COLO668 (cell line): Measurements from ENCODE around the gene COQ8A.
"Not testable (repeated sequence)": the region's sequence is repeated elsewhere in the genome, so short reads cannot be mapped to it uniquely, and the experiment has no call there.

Experiments
- DNase-seq: peaks from one replicate; lab custom pipeline; 2025; ENCODE audit not compliant: unreplicated experiment; lab: John Stamatoyannopoulos, UW

Gene COQ8A

DNA sequence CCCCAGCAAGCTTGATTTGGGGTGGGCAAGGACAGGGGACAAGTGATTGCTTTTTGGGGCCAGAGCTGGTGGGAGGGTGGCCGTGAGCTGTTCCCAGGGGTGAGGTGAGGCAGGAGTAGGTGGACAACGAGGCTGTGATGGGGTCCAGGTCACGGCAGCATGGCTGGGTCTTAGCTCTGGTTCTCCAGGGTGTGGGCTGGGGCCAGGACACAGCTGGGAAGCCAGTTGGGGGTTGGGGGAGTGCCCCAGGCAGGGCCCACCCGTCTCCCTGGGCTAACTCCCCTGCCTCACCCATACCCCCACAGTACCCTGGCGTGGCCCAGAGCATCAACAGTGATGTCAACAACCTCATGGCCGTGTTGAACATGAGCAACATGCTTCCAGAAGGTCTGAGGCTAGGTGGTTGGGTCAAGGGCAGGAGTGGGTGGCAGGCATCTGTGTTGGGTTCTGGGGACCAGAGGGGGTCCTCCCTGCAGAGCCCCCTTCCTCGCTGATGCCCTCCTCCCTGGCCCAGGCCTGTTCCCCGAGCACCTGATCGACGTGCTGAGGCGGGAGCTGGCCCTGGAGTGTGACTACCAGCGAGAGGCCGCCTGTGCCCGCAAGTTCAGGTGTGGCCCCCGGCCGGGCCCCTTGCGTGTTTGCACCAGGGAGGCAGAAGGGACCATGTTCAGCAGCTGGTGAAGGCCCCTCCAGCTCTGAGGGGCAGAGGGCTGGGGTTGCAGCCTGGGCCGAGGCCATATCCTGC is 43.3 kb downstream of the COQ8A start:
- no peak for DNase-seq

GRCh38 chr1:226983992-226984364 is 43.9 kb downstream of the COQ8A start:
- DNase-seq = no peak

DNA sequence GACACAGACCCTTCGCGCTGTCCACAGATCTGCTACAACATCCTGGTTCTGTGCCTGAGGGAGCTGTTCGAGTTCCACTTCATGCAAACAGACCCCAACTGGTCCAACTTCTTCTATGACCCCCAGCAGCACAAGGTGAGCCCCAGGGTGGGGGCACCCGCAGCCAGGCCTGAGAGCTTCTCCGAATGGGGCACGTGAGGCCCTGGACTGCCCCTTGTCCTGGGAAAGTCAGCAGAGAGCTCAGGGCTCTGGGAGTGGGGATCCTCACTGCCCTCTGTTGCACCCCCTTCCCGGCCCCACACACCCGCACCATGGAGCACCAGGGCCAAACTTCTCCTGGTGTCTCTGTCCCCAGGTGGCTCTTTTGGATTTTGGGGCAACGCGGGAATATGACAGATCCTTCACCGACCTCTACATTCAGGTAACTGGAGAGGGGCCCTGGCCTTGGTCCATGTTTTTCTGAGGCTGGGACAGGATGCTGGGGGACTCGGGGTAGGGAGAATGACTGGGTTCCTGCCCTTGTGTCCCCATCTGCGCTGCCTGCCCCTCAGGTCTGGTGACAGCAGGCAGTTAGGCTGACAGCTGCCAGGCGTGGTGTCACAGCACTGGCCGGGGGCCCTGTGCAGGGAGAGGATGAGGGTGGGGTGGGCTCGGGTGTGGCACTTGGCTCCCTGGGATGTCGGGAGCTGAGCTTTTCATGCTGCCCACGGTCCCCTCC is 44.6 kb downstream of the COQ8A start:
- DNase-seq = no peak

GRCh38 chr1:226985239-226985838 is 45.2 kb downstream of the COQ8A start:
- no peak for DNase-seq

GRCh38 chr1:226985839-226986463 is 45.9 kb downstream of the COQ8A start:
- no peak for DNase-seq

DNA sequence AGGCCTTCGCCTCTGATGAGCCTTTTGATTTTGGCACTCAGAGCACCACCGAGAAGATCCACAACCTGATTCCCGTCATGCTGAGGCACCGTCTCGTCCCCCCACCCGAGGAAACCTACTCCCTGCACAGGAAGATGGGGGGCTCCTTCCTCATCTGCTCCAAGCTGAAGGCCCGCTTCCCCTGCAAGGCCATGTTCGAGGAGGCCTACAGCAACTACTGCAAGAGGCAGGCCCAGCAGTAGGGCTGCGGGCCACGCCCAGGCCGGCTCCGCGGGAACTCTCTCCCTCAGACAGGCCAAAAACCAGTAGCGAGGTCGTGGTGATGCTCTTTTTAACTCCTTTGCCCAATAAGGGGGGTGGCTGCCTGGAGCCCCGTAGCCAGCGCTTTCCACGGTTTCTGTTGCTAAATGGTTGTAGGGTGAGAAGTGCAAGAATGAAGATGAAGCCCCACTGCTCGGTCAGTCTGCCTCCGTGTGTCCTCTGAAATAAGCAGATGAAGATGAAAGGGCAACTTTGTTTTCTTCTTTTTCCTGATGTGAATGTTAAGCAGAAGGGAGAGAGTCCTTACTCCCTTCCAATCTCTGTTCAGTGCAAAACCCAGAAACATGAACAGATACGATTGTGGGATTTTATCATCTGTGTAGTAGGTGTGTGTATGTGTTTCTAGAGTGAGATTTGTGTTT is 46.5 kb downstream of the COQ8A start:
- DNase-seq = no peak

DNA sequence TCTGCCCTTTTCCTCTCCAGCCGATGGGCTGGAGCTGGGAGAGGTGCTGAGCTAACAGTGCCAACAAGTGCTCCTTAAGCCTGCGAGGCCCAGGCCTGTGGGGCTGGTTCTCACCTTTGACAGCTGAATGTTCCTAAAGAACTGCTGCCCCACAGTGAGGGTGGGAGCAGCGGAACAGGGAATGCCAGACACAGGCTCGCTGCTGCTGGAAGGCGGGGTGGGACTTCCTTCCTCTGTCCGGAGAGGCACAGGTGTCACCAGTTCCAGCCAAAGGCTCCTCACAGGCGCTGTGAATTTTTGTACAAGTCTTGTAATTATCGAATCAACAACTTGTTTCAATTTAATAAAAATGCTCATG is 47.1 kb downstream of the COQ8A start:
- no peak for DNase-seq

DNA sequence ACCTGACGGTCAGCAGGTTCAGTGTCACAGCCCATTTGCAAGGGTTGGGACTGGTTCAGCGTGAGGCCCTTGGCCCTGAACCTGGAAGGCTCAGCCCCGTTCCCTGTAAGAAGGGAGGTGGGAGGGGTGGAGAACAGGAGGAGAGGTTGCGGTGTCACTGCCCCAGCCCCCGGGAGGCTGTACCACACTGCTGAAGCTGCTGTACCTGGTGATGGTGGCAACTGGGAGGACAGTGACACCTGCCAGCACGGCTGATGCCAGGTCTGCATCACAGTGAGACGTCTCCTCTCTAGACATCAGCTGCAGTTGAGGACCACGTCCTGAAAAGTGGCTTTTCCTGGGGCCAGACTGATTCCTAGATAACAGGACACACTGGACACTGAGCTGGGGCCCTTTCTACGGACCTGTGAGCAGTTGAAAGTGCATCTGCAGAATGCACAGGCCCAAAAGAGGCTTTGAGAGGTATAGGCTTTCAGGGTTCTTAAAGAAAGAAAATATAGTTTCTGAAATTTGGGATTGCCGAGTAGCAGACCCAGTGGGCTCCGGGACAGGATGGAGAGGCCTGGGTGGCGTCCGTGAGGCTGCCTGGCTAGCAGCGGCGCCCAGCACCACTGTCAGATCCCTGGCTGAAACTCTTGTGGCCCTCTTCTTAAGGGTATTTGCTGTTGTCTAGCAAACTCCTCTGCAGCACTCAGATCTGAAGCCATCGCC is 47.7 kb downstream of the COQ8A start:
- no peak for DNase-seq

- DNase-seq = no peak
Measured at GRCh38 chr1:226988334-226988666, 48.2 kb downstream of the COQ8A start.

DNA sequence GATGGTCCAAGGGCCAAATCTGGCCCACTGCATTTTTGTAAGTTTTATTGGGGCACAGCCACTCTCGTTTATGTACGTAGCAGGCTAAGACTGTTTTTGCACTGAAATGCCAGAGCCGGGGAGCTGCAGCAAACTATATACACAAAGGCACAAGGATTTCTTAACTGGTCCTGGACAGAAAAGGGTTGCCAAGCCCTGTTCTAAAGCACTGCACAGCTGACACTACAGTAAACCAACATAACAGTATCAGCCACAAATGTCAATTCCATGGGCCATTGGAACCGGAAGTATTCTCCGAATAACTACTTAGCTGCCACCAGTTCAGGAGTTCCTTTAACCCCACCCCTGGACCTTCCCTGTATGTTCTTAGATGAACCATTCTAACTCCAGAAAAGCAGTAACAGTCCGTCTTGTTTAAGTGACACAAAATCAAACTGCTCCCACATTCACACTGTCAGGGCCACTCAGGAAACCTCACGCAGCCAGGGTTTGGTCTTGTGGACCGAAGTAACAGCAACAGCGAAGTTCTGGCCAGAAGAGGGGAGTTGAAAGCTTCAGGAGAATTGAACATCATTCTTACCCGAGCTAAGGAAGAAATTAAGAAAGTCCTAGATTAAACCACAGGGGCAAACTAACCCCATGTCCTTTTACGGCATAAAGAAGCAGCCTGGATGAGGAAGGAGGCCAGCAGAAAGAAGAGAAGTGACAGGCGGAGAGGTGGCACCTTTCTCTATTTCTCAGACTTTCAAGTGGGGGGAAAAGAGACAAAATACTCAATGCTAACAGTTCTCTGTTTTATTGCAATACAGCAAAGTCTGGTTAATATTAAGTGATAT is 49.2 kb downstream of the COQ8A start:
- no peak for DNase-seq

DNA sequence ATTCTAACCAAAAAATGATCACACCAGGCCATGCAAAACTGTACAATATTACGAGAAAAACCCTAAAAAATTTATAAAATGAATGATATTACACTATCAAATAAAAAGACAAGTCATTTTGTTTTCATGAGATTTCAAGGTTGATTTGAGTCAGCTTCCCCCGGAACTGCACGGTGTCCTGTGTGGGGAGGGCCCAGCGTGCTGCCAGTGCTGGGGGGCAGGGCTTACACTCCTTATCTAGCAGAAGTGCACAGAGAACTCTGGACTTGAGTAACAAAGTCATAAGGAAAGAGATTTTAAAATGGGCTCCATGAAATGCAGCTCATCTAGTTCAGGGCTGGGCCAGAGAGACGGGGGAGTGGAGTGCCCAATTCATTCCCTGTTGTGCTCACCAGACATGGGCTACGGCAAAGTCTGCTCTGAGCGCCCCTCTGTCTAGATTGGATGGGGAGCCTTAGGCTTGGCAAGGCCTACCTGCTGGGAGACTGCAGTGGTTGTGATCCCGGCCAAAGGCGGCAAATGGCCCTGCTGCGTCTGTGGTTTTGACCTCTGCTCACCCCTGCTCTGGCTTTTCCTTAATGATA is 50.1 kb downstream of the COQ8A start:
- no peak for DNase-seq

DNA sequence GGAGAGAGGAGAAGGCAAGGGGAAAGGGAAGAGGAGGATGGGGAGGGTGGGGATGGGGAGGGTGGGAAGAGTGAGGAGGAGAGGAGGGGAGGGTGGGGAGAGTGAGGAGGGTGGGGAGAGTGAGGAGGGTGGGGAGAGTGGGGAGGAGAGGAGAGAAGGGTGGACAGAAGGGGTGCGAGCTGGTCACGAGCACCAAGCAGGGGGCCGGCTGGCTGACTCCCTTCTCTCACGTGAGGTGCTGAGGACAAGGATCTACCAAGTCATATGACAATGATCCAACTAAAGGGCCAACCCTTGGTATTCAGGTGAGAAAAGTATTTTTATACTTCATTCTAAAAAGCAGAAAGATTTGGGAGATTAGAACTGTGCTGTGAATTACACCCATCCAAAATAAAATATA is 51.8 kb downstream of the COQ8A start:
- no peak for DNase-seq

GRCh38 chr1:226993814-226994585 is 53.9 kb downstream of the COQ8A start:
- DNase-seq = no peak

- DNase-seq = no peak
Measured at GRCh38 chr1:226994586-226995364, 54.7 kb downstream of the COQ8A start.

- DNase-seq = no peak
Measured at GRCh38 chr1:226995365-226996332, 55.6 kb downstream of the COQ8A start.

DNA sequence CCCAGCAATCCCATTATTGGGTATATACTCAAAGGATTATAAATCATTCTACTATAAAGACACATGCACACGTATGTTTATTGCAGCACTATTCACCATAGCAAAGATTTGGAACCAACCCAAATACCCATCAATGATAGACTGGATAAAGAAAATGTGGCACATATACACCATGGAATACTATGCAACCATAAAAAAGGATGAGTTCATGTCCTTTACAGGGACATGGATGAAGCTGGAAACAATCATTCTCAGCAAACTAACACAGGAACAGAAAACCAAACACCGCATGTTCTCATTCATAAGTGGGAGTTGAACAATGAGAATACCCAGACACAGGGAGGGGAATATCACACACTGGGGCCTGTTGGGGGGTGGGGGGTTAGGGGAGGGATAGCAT is 59.5 kb downstream of the COQ8A start:
- DNase-seq = not testable (repeated sequence)

DNA sequence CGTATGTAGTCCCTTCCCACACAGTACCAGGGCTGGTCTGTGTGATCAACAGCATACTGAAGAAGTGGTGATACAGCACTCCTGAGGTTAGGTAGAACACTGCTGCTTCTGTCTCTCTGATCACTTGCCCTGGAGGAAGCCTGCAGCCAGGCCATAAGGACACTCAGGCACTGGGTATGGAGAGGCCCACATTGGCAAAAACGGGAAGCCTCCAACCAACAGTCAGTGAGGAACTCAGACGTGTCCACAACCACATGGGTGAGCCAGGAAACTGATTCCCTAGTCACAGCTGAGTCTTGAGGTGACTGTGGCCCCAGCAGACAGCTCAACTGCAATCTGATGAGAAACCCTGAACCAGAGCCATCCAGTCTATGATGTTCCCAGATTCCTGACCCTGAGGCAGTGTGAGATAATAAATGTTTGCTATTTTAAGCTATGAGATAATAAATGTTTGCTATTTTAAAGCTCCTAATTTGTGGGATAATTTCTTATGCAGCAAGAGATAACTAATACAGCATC is 62.5 kb downstream of the COQ8A start:
- DNase-seq = no peak
